Occipital lobe (tissue), 2 donors: ENCODE data around the gene SNAP29. TPM values are rescaled to one million over a fixed set of nuclear protein-coding genes. Genes with fewer than 3 reads are reported as not detected.
A peak's percentile ranks its signal among the peaks of the same experiment; 100 is the strongest.
"Not testable (repeated sequence)": the region's sequence is repeated elsewhere in the genome, so short reads cannot be mapped to it uniquely, and the experiment has no call there.

Source experiments
- DNase-seq: peaks from one replicate; lab custom pipeline; 2025; lab: John Stamatoyannopoulos, UW
- total RNA-seq: library from RNA; depleted of rRNA; stranded (reverse); fragments of >200 nt; gene quantifications from one replicate; pipeline ENCODE4 v1.2.3, GENCODE V29; 2014

SNAP29 gene
- total RNA-seq, 1 donor from 2014 or later, result 6.1 TPM

GRCh38 chr22:20901093-20902033, 42.6 kb downstream of the SNAP29 start:
- DNase-seq, result not testable (repeated sequence)

DNA sequence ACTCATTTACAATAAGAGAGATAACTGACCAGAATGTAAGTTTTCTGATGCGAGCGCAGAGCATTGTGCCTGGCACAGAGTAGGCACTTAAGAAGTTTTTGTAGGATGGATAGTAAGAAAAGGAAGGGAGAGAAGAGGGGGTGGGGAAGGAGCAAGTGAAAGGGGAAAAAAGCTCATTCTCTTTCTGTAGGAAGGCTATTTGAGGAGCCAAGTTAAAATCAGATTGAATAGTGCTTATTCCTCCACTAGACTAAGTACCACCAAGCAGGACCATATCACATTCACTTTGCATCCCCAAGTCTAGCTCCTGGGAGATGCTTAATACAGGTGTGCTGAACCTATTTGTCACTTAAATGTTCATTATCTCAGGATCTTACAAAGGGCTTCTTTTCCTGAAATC, 44.3 kb downstream of the SNAP29 start:
- DNase-seq, result no peak

GRCh38 chr22:20904008-20904979, 45.5 kb downstream of the SNAP29 start:
- no peak for DNase-seq

DNA sequence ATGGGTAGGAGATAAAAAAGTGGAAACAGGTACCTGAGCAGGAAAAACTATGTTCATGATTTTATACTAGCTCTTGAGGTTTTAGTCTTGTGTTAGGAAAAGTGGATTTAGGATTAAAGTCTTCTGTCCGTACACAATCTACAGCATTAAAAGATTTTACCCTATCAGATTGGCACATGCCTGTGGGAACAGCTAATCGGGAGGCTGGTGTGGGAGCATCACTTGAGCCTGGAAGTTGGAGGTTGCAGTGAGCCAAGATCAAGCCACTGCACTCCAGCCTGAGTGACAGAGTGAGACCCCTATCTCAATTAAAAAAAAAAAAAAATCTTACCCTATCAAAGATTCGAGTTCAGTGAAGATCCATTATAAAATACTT, 46.2 kb downstream of the SNAP29 start:
- DNase-seq, result no peak

DNA sequence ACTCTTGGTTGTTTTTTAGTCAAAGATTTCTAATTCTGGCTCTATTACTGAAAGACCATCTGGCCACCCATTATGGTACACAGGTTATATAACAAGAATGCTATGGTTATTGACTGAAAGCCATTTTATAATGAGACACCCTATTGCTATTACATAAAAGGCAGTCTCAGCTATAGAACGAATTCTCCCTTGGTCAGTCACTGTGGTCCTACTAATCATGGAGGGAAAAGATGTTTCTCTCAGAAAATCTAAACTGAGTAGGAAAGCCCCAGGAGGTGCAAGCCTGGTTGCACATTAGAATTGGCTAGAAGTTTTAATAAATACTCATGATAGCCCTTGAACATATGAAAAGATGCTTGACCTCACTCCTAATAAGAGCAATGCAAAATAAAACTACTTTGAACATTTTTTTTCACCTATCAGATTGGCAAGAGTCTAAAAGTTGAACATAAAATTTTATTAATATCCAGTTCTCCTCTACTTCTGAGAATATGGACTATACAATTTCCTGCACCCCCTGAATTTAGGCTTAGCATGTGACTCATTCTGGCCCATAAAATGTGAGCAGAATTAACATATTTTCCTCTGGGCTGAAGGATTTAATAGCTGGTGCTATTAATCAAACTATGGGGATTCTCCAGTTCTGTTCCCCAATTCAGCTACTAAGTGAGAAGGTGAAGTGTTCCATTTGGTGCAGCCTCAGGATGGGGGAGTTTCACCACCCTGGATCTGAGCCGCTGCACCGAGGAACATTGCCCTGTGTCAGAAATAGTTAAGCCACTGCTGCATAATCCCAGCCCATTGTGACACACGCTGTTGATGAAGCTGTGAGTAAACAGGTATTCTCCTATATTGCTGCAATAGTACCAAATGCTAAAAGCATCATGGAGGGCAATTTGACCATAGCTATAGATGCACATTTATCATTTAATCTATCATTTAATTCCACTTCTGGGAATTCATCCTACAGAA, 46.9 kb downstream of the SNAP29 start:
- no peak for DNase-seq

DNA sequence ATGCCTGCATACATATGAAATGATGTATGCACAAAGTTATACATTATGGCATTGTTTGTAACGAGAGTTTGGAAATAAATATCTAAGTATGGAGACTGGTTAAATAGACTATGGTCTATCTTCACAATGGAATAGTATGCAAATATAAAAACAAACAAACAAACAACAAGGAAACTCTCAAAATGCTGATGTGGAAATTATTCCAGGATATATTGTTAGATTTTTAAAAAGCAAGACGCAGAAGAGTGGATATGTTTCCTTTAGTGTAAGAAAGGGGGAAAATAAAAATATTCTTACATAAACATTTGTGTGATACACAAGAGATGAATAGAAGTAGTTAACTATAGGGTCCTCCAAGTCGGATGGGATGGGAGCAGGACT, 47.6 kb downstream of the SNAP29 start:
- no peak for DNase-seq

GRCh38 chr22:20908717-20909116, 49.9 kb downstream of the SNAP29 start:
- DNase-seq, result not testable (repeated sequence)

- no peak for DNase-seq
Observed at GRCh38 chr22:20909543-20910303, 50.9 kb downstream of the SNAP29 start.

DNA sequence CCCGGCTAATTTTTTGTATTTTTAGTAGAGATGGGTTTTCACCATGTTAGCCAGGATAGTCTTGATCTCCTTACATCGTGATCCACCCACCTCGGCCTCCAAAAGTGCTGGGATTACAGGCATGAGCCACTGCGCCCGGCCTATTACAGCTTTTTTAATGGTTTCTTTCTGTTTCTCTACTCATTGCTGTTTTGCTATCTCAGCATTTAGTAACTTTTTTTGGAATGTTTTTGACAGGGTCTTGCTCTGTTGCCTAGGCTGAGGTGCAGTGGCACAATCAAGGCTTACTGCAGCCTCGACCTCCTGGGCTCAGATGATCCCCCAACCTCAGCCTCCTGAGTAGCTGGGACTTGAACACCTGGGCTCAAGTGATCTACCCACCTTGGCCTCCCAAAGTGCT, 53.7 kb downstream of the SNAP29 start:
- no peak for DNase-seq

DNA sequence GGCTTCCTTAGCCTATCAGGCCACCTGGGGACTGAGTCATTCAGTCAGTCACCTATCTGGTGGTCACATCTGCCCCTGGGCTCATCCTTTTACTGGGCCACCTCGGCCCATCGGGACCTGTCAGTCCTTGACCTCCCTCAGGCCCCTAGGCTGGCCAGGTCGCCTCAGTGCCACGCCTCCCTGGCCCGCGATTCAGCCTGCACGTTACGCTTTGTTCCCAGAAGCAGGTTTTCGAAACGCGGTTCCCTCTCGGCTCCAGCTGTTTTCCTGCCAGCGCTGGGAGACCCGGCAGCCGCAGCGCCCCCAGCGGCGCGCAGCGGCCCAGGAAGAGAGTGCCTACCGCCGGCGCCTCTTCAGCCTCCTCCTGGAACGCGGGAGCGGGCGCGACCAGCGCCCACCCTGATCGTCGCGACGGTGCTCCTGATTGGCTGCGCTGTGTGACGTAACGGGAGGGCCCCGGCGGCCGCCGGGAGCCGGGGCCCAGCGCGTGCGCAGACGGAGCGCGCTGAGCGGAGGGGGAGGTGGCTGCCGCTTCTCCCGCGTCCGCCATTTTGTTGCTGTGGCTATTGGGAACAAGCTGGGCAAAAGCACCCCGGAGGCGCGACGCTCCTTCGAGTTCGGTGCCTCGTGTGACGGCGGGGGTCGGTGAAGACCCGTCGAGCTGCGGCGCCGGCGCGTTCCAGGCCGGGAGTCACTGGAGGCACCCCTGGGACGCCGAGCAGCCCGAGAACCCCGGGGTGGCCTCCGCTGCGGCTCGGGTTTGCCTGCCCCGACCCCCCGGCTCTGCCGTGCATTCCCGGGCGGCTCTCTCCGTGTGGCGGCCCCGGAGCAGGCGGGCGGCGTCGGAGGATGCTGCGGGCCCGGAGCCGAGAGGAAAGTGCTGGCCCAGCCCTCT, 58.4 kb downstream of the SNAP29 start, which contains the start of gene CRKL:
TSS of gene CRKL (plus strand) at position 492 of the 895 bp plus-strand sequence. CDS start 528 bp downstream, outside the sequence.
- peak; percentile 96 for DNase-seq

GRCh38 chr22:20918663-20919218, 59.9 kb downstream of the SNAP29 start:
- no peak for DNase-seq

GRCh38 chr22:20919718-20920117, 60.9 kb downstream of the SNAP29 start:
- DNase-seq, result no peak

GRCh38 chr22:20920881-20921203, 62.0 kb downstream of the SNAP29 start:
- no peak for DNase-seq

DNA sequence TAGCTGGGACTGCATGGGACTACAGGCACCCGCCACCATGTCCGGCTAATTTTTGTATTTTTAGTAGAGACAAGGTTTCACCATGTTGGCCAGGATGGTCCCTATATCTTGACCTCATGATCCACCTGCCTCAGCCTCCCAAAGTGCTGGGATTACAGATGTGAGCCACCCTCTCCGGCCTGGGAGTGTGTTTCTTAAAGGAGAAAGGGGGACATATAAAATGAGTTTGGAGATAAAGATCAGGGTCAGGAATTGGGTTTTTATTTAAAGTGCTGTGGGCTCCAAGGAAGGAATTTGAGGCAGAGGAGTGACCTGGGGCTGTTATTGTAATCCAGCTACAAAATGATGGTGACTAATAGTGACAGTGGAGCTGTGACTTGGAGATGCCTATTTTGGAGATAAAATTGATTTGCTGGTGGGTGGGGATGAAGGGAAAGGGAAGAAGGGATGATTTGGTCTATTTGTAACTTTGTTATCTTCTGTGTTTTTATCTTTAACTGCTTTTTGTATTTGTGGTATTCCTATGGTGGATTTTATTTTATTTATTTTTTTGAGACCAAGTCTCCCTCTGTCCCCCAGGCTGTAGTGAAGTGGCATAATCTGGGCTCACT, 63.4 kb downstream of the SNAP29 start:
- DNase-seq, result no peak

- DNase-seq, result no peak
Observed at GRCh38 chr22:20926243-20926642, 67.4 kb downstream of the SNAP29 start.

GRCh38 chr22:20927940-20928572, 69.2 kb downstream of the SNAP29 start:
- no peak for DNase-seq

DNA sequence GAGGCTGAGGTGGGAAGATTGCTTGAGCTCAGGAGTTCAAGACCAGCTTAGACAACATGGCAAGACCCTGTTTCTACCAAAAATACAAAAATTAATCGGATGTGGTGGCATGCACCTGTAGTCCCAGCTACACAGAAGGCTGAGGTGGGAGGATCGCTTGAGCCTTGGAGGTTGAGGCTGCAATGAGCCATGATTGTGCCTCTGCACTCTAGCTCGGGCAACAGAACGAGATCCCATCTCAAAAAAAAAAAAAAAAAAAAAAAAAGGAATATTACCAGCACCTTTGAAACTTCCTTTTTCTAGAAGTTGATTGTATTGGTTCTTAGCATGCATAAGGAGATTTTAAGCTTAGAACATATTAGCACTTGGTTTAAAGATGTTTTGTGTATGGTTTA, 69.8 kb downstream of the SNAP29 start:
- DNase-seq, result no peak

DNA sequence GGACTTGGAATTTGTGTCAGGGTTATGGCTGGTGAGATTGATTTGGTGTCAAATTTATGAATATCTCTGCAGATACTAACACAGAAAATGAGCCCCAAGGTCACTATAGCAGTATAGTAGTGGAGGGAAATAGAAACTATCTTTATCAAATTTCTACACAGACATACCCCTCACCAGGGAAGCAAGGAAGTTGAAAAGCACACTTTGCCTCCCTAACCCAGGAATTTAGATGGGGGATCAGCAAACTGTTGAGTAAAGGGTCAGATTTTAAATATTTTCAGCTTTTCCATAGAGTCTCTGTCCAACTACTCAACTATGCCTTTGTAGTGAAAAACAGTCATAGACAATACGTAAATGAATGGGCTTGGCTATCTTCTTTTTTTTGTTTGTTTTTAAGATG, 71.2 kb downstream of the SNAP29 start:
- DNase-seq, result no peak
